ENCODE measurements around the gene GRIK2.

DNA sequence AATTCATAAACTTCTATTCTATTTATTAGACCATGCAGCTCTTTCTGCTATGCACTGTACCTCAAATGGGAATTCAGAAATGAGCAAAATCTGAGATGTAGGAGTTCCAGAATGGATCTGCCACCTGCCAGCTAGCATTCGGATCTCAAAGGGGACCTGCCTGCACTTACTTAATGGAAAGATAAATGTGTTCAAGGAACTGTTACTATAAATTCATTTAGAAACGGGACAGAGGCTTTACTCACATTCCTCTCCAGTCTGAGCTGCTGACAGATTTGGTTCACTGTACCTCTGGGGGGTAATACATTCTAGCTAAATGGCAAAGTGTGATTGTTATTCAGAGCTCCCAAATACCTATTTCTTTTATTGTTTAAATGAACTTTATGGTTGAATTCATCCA is 384.1 kb downstream of the GRIK2 start:
- TF ChIP-seq POLR2A (IDR thresholded peaks at IDR 0.05) (no peak), EP300 (IDR thresholded peaks at IDR 0.05) (no peak)

Measured in tibial nerve (tissue), 3 donors.